Measurements from ENCODE around the gene NTNG2.
"Not testable (repeated sequence)": the region's sequence is repeated elsewhere in the genome, so short reads cannot be mapped to it uniquely, and the experiment has no call there.

NTNG2 gene

GRCh38 chr9:132269704-132270516, 108.1 kb downstream of the NTNG2 start:
- DNase-seq = not testable (repeated sequence)

- DNase-seq = no peak
Measured at GRCh38 chr9:132274861-132275260, 113.0 kb downstream of the NTNG2 start.

- no peak for DNase-seq
Measured at GRCh38 chr9:132283165-132283564, 121.3 kb downstream of the NTNG2 start.

GRCh38 chr9:132283863-132284262, 122.0 kb downstream of the NTNG2 start:
- DNase-seq = no peak

GRCh38 chr9:132287256-132287760, 125.5 kb downstream of the NTNG2 start:
- no peak for DNase-seq

GRCh38 chr9:132288361-132288760, 126.5 kb downstream of the NTNG2 start:
- DNase-seq = no peak

- no peak for DNase-seq
Measured at GRCh38 chr9:132288966-132289365, 127.1 kb downstream of the NTNG2 start.

GRCh38 chr9:132293145-132293721, 131.4 kb downstream of the NTNG2 start:
- no peak for DNase-seq
